Cardiac fibroblast (primary cell): ENCODE measurements around the gene WFIKKN2.

Experiments used
- DNase-seq, 2 donors: peaks; one replicate each; pipeline versions ENCODE4 v3.0.0 to v3.0.0-alpha.2; 2010; ENCODE audit warnings: low read depth in 2 of 2
- H3K4me3 ChIP-seq, 2 donors: replicated peaks in 1 of 2; 1 replicate in 1 of 2; 2 replicates in 1 of 2; pipeline ENCODE4 v1.5.1; 2011; ENCODE audit warnings: low read depth in 2 of 2, low read length in 2 of 2, mild to moderate bottlenecking in 2 of 2, moderate library complexity in 1 of 2
- TF ChIP-seq, protein P1 (sequence below): IDR thresholded peaks from one replicate; pipeline ENCODE4 v1.5.1; 2011; ENCODE audit warnings: low read depth, mild to moderate bottlenecking, low read length, inconsistent platforms

The WFIKKN2 gene

GRCh38 chr17:50835301-50836234 lies at the start of gene WFIKKN2:
Gene WFIKKN2, plus strand, starts transcription at chr17:50835586. Its CDS starts 352 bp downstream, at chr17:50835938.
- TF ChIP-seq, protein P1, sequence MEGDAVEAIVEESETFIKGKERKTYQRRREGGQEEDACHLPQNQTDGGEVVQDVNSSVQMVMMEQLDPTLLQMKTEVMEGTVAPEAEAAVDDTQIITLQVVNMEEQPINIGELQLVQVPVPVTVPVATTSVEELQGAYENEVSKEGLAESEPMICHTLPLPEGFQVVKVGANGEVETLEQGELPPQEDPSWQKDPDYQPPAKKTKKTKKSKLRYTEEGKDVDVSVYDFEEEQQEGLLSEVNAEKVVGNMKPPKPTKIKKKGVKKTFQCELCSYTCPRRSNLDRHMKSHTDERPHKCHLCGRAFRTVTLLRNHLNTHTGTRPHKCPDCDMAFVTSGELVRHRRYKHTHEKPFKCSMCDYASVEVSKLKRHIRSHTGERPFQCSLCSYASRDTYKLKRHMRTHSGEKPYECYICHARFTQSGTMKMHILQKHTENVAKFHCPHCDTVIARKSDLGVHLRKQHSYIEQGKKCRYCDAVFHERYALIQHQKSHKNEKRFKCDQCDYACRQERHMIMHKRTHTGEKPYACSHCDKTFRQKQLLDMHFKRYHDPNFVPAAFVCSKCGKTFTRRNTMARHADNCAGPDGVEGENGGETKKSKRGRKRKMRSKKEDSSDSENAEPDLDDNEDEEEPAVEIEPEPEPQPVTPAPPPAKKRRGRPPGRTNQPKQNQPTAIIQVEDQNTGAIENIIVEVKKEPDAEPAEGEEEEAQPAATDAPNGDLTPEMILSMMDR = no peak
- H3K4me3 ChIP-seq = peak within 1 kb of the TSS in 1 of 2 donors; percentile 24
- no peak for DNase-seq

GRCh38 chr17:50785946-50786570 lies 49.3 kb upstream of the WFIKKN2 start:
- no peak overlapping the region for H3K4me3 ChIP-seq
- TF ChIP-seq, protein P1 = no peak
- DNase-seq = peak; percentile 44 to 72

- H3K4me3 ChIP-seq = no peak overlapping the region
- TF ChIP-seq, protein P1 = no peak
- DNase-seq = no peak
These were observed 48.3 kb upstream of the WFIKKN2 start for GRCh38 chr17:50787106-50787505.

GRCh38 chr17:50790618-50791017 lies 44.8 kb upstream of the WFIKKN2 start:
- TF ChIP-seq, protein P1 = no peak
- DNase-seq = no peak
- H3K4me3 ChIP-seq = no peak overlapping the region

DNA sequence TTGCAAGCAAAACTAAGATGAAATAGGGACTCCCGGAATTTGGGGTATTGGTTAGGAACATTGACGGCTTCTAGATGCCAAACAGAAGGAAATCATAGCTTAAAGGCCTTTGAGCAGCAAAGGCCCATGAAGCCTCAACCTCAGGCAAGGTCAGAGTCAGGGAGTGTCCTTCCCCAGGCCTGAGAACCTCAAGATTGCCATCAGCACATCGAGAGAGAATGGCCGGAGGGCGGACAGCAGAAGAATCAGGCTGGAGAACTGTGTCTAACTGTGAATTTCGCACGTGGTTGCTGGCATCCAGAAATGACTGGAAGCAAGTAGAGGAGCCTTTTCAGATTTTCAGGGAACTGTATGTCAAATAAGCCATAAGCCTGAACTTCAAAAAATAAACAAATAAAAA lies 43.3 kb upstream of the WFIKKN2 start:
- DNase-seq = no peak
- TF ChIP-seq, protein P1 = no peak
- H3K4me3 ChIP-seq = no peak overlapping the region

DNA sequence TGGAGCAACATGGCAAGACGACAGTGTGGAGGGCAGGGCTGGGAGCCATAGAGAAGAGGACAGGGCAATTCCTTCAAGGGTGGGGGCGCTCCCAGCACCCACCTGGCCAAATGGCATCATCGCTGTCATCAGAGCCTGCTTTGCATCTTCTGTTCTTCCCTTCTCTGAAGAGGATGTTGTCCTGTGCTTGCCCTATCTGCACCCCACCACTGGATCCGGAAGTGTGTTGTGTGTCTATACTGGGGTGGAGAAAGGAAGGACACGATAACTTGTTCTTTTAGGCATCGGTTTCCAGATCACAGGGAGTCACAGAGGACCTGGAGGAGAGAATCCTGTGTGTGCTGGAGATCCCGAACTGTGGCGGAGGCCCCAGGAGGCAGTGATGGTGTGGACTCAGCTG lies 42.4 kb upstream of the WFIKKN2 start:
- DNase-seq = no peak
- no peak overlapping the region for H3K4me3 ChIP-seq
- TF ChIP-seq, protein P1 = no peak
